H1 (cell line): ENCODE data around the gene NEDD4L. TPM values are rescaled to one million over a fixed set of nuclear protein-coding genes. Genes with fewer than 3 reads are reported as not detected.

Source experiments
- CTCF ChIA-PET: fragments of 300-600 bp; sonication (Branson Sonifier 250); formaldehyde crosslinking; loops from one replicate; lab custom pipeline; 2021; ENCODE audit not compliant: partially characterized antibody; lab: Charles Lee
- POLR2A ChIA-PET: fragments of 300-600 bp; sonication (Branson Sonifier 250); formaldehyde crosslinking; loops from one replicate; lab custom pipeline; 2021; ENCODE audit warnings: inconsistent platforms; ENCODE audit not compliant: partially characterized antibody; lab: Charles Lee
- DNase-seq, 2 experiments: peaks; one replicate each; pipeline versions ENCODE4 v3.0.0 to v3.0.0-alpha.2; 2010 to 2022; ENCODE audit warnings: low spot score in 2 of 2, low read depth in 1 of 2, mixed read lengths in 1 of 2
- FAIRE-seq: peaks from 2 replicates; lab custom pipeline; 2011; peaks lifted over from hg19 to GRCh38; lab: Jason Lieb, UNC
- H2AFZ ChIP-seq: 2 replicates; pipeline ENCODE4 v1.8.1; 2012; ENCODE audit warnings: low read length, inconsistent platforms
- H2AK5ac ChIP-seq: 2 replicates; pipeline ENCODE4 v1.6.1; 2013; ENCODE audit warnings: low read depth, low read length
- H2BK120ac ChIP-seq: replicated peaks from 2 replicates; pipeline ENCODE3; 2013; ENCODE audit warnings: low read depth, low read length, inconsistent platforms
- H2BK12ac ChIP-seq: 2 replicates; pipeline ENCODE4 v1.6.1; 2013; ENCODE audit warnings: low read depth, low read length
- H2BK15ac ChIP-seq: 2 replicates; pipeline ENCODE4 v1.6.1; 2013; ENCODE audit warnings: low read length
- H2BK20ac ChIP-seq: 2 replicates; pipeline ENCODE4 v1.6.1; 2013; ENCODE audit warnings: low read length
- H2BK5ac ChIP-seq: 2 replicates; pipeline ENCODE4 v1.6.1; 2013; ENCODE audit warnings: low read depth, low read length
- H3K14ac ChIP-seq: 2 replicates; pipeline ENCODE4 v1.6.1; 2013; ENCODE audit warnings: inconsistent platforms; ENCODE audit not compliant: insufficient read length
- H3K18ac ChIP-seq: 2 replicates; pipeline ENCODE4 v1.6.1; 2013; ENCODE audit warnings: low read length; ENCODE audit errors: extremely low read depth
- H3K23ac ChIP-seq: 2 replicates; pipeline ENCODE4 v1.6.1; 2013; ENCODE audit warnings: inconsistent platforms; ENCODE audit not compliant: insufficient read length
- H3K23me2 ChIP-seq: 2 replicates; pipeline ENCODE4 v1.6.1; 2013; ENCODE audit warnings: low read depth, low read length
- H3K27ac ChIP-seq: 2 replicates; pipeline ENCODE4 v1.6.1; 2011; ENCODE audit warnings: low read depth, low read length, inconsistent platforms
- H3K27me3 ChIP-seq, 4 experiments: replicated peaks in 1 of 4; 1 replicate in 1 of 4; 2 replicates in 3 of 4; pipeline versions ENCODE4 v1.6.1 to v1.8.1; 2011 to 2013; ENCODE audit warnings: low read length in 3 of 4, mild to moderate bottlenecking in 3 of 4, inconsistent platforms in 2 of 4, mixed read lengths in 2 of 4, moderate library complexity in 1 of 4; ENCODE audit not compliant: control insufficient read depth in 3 of 4, insufficient read depth in 3 of 4; ENCODE audit errors: extremely low read depth in 1 of 4
- H3K36me3 ChIP-seq, 4 experiments: 2 replicates each; pipeline versions ENCODE4 v1.6.1 to v1.8.1; 2011 to 2013; ENCODE audit warnings: mild to moderate bottlenecking in 4 of 4, low read length in 3 of 4, moderate library complexity in 2 of 4, control low read depth in 1 of 4, inconsistent platforms in 1 of 4; ENCODE audit not compliant: insufficient read depth in 4 of 4, control insufficient read depth in 2 of 4
- H3K4ac ChIP-seq: replicated peaks from 2 replicates; pipeline ENCODE3; 2013; ENCODE audit warnings: low read length, low read depth, mixed read lengths, inconsistent platforms; ENCODE audit not compliant: insufficient read length
- H3K4me1 ChIP-seq, 4 experiments: replicated peaks in 1 of 4; 1 replicate in 1 of 4; 2 replicates in 3 of 4; pipeline versions ENCODE4 v1.6.1 to v1.8.1; 2011 to 2013; ENCODE audit warnings: low read length in 3 of 4, inconsistent platforms in 2 of 4, mixed read lengths in 1 of 4; ENCODE audit not compliant: insufficient read depth in 4 of 4, control insufficient read depth in 3 of 4
- H3K4me2 ChIP-seq, 2 experiments: 2 replicates each; pipeline versions ENCODE4 v1.6.1 to v1.8.1; 2011 to 2013; ENCODE audit warnings: low read depth in 2 of 2, low read length in 2 of 2, control low read depth in 1 of 2, inconsistent platforms in 1 of 2, mild to moderate bottlenecking in 1 of 2; ENCODE audit not compliant: insufficient read depth in 1 of 2
- H3K4me3 ChIP-seq, 4 experiments: fragments of 200-600, 300-600 bp in 1 of 4; sonication (generic), shearing (Covaris generic), sonication (Bioruptor Twin) in 1 of 4; 2 replicates each; pipeline versions ENCODE4 v1.5.1 to v1.8.1; 2011 to 2016; ENCODE audit warnings: low read length in 4 of 4, low read depth in 3 of 4, control low read depth in 2 of 4, inconsistent platforms in 2 of 4, mild to moderate bottlenecking in 2 of 4, mixed read lengths in 1 of 4, moderate library complexity in 1 of 4; ENCODE audit not compliant: insufficient read depth in 2 of 4; ENCODE audit errors: extremely low read depth in 1 of 4
- H3K56ac ChIP-seq: replicated peaks from 2 replicates; pipeline ENCODE3; 2013; ENCODE audit warnings: low read depth, mild to moderate bottlenecking, mixed read lengths, low read length, inconsistent platforms; ENCODE audit not compliant: insufficient read length
- H3K79me1 ChIP-seq: 2 replicates; pipeline ENCODE4 v1.6.1; 2013; ENCODE audit warnings: low read depth, low read length, control low read depth
- H3K79me2 ChIP-seq, 2 experiments: 2 replicates each; pipeline versions ENCODE4 v1.6.1 to v1.8.1; 2012 to 2013; ENCODE audit warnings: low read length in 2 of 2, mild to moderate bottlenecking in 2 of 2, inconsistent platforms in 1 of 2; ENCODE audit not compliant: insufficient read depth in 2 of 2, control insufficient read depth in 1 of 2
- H3K9ac ChIP-seq, 4 experiments: replicated peaks in 1 of 4; 1 replicate in 1 of 4; 2 replicates in 3 of 4; pipeline versions ENCODE4 v1.6.1 to v1.8.1; 2011 to 2013; ENCODE audit warnings: low read depth in 3 of 4, low read length in 3 of 4, control low read depth in 2 of 4, mild to moderate bottlenecking in 2 of 4, moderate library complexity in 2 of 4, inconsistent platforms in 1 of 4; ENCODE audit errors: extremely low read depth in 1 of 4
- H3K9me3 ChIP-seq, 2 experiments: 2 replicates each; pipeline versions ENCODE4 v1.6.1 to v1.8.1; 2012 to 2013; ENCODE audit warnings: mild to moderate bottlenecking in 2 of 2, moderate library complexity in 2 of 2, control low read depth in 1 of 2, inconsistent platforms in 1 of 2, low read depth in 1 of 2, low read length in 1 of 2, mixed read lengths in 1 of 2; ENCODE audit not compliant: insufficient read depth in 2 of 2
- H4K20me1 ChIP-seq, 2 experiments: replicated peaks in 1 of 2; 2 replicates each; pipeline versions ENCODE3 to v1.8.1; 2011 to 2013; ENCODE audit warnings: inconsistent platforms in 2 of 2, low read length in 2 of 2, mild to moderate bottlenecking in 1 of 2; ENCODE audit not compliant: insufficient read depth in 2 of 2, control insufficient read depth in 1 of 2
- H4K5ac ChIP-seq: 2 replicates; pipeline ENCODE4 v1.6.1; 2013; ENCODE audit warnings: low read length, low read depth, mixed read lengths, inconsistent platforms; ENCODE audit not compliant: insufficient read length
- H4K8ac ChIP-seq: 2 replicates; pipeline ENCODE4 v1.8.0; 2013; ENCODE audit warnings: mild to moderate bottlenecking, moderate library complexity, low read length, inconsistent platforms; ENCODE audit not compliant: insufficient read depth; ENCODE audit errors: extremely low read depth
- H4K91ac ChIP-seq: replicated peaks from 2 replicates; pipeline ENCODE3; 2013; ENCODE audit warnings: low read length, mixed read lengths, inconsistent platforms; ENCODE audit not compliant: insufficient read length
- BACH1 ChIP-seq: IDR thresholded peaks from 2 replicates; pipeline ENCODE4 v1.6.1; 2012; ENCODE audit warnings: low read length, improper control_type of control experiment
- CBX5 ChIP-seq: fragments of 300-800, 300-1000 bp; sonication (generic); IDR thresholded peaks from 2 replicates; pipeline ENCODE4 v1.7.1; 2016; ENCODE audit warnings: antibody characterized with exemption, low read length, low read depth
- EGR1 ChIP-seq: IDR thresholded peaks from 2 replicates; pipeline ENCODE4 v1.6.1; 2011; ENCODE audit warnings: low read depth, low read length, borderline replicate concordance
- HDAC6 ChIP-seq: IDR thresholded peaks from one replicate; pipeline ENCODE4 v1.7.1; 2012; ENCODE audit warnings: low read depth, mild to moderate bottlenecking, inconsistent platforms, low read length, moderate library complexity
- JUN ChIP-seq: IDR thresholded peaks from 2 replicates; pipeline ENCODE4 v1.6.1; 2011; ENCODE audit warnings: low read depth, mild to moderate bottlenecking, improper control_type of control experiment, low read length
- KDM1A ChIP-seq: fragments of 200-600, 300-600 bp; sonication (generic); IDR thresholded peaks from 2 replicates; pipeline ENCODE4 v1.7.1; 2016; ENCODE audit warnings: mild to moderate bottlenecking, low read length, borderline replicate concordance
- MAX ChIP-seq: IDR thresholded peaks from 2 replicates; pipeline ENCODE4 v1.6.1; 2012; ENCODE audit warnings: inconsistent platforms
- NANOG ChIP-seq: IDR thresholded peaks from 2 replicates; pipeline ENCODE4 v1.6.1; 2011; ENCODE audit warnings: low read length, low read depth, mild to moderate bottlenecking, inconsistent platforms; ENCODE audit not compliant: insufficient read depth, poor library complexity, severe bottlenecking
- TEAD4 ChIP-seq: IDR thresholded peaks from 2 replicates; pipeline ENCODE4 v1.6.1; 2012; ENCODE audit warnings: low read depth, low read length, inconsistent platforms, mixed read lengths
- WGBS, 2 experiments: shearing (Covaris generic) in 1 of 2; methylation state at CpG; one replicate each; pipeline versions ENCODE4 v1.1.6 to v1.1.7; 2013 to 2015; ENCODE audit warnings: low lambda C conversion rate in 2 of 2, mixed read lengths in 2 of 2, inconsistent platforms in 1 of 2, low coverage in 1 of 2, missing lambda C conversion rate in 1 of 2; ENCODE audit not compliant: insufficient replicate concordance in 2 of 2, insufficient coverage in 1 of 2, insufficient read length in 1 of 2; ENCODE audit errors: extremely low coverage in 1 of 2, missing lambda C conversion rate in 1 of 2; 5-methylcytosine and 5-hydroxymethylcytosine counted together
- polyA plus RNA-seq, 7 experiments: library from polyadenylated mRNA; depleted of rRNA in 3 of 7; stranded (reverse) in 5 of 7; unstranded in 2 of 7; fragments of >200 nt in 5 of 7; fragments of 200-250 nt in 2 of 7; gene quantifications; 1 replicate in 5 of 7; 2 replicates in 1 of 7; 4 replicates in 1 of 7; pipeline versions ENCODE4 v1.2.1 to v1.2.3, GENCODE V29; 2011 to 2013; ENCODE audit warnings: missing spikeins in 2 of 7, mixed read lengths in 2 of 7
- total RNA-seq: library from RNA; stranded (reverse); fragmentation: NEBNext Ultra II Directional; extraction: Animal tissue kit (Norgen Biotek cat#: 25700); gene quantifications from 2 replicates; pipeline ENCODE4 v1.2.1, GENCODE V29; 2021

Gene NEDD4L
- total and polyA plus RNA-seq, 2 of the 8 experiments (the other 6 are each of a cell fraction or from before 2014, with no cell fraction given) = 37.3 to 69.8 TPM

- FAIRE-seq (no peak), DNase-seq (no peak)
- Histone ChIP-seq H3K18ac (no peak overlapping the region), H3K23ac (no peak overlapping the region), H4K20me1 (peaks cover 0 to 4% of the 10 kb centered on the region in 2 experiments), H2AFZ (0 out of 2 replicates have a peak overlapping the region, but pooled peaks have one; percentile 8), H2BK20ac (no peak overlapping the region), H3K9me3 (no peaks in the 10 kb centered on the region), H4K5ac (no peak overlapping the region), H3K27ac (no peak overlapping the region), H3K9ac (no peak overlapping the region), H3K14ac (no peak overlapping the region), H3K4me3 (no peak overlapping the region), H3K36me3 (no peaks in the 10 kb centered on the region), H2BK15ac (no peak overlapping the region), H3K56ac (no peak overlapping the region), H2BK120ac (no peak overlapping the region), H3K79me1 (no peaks in the 10 kb centered on the region), H2BK5ac (no peak overlapping the region), H4K91ac (no peak overlapping the region), H2BK12ac (no peak overlapping the region), H2AK5ac (no peak overlapping the region), H3K79me2 (no peaks in the 10 kb centered on the region), H3K23me2 (peaks cover 6% of the 10 kb centered on the region; the same call in 1 of the 2 replicates), H3K4me1 (no peaks in the 10 kb centered on the region), H3K27me3 (0 out of 7 replicates have a peak, but pooled peaks cover 0 to 2% (median 0%) of the 10 kb centered on the region in 4 experiments), H3K4me2 (no peak overlapping the region), H3K4ac (no peak overlapping the region), H4K8ac (no peak overlapping the region)
- TF ChIP-seq JUN (no peak), TEAD4 (no peak), NANOG (no peak), HDAC6 (no peak), KDM1A (no peak), BACH1 (no peak), CBX5 (no peak), MAX (no peak), EGR1 (no peak)
- ChIA-PET POLR2A (no interaction called here), CTCF (interaction anchor here (0.9 to 5.2 kb wide), 6 partner anchors 10 to 348 kb away, joined by 3 to 31 read pairs (median 4); no protein-coding TSS in a partner anchor)
- 89% methylated on average over 7 of the region's 7 CpGs; no CpG with 5 or more reads in 1 of the 2 experiments for WGBS, 2 experiments
Observed at GRCh38 chr18:58416014-58416703, 372.1 kb downstream of the NEDD4L start.
